ACC112 (cell line): ENCODE data around the gene NECTIN3.

Experiments
- H2AFZ ChIP-seq: fragments of 200-600 bp; sonication (generic); one replicate; pipeline ENCODE4 v1.6.0; 2017; ENCODE audit warnings: antibody characterized with exemption, low read length; ENCODE audit not compliant: unreplicated experiment
- H3K27ac ChIP-seq: fragments of 200-600 bp; sonication (generic); 2 replicates; pipeline ENCODE4 v1.5.1; 2014; ENCODE audit warnings: low read depth, mild to moderate bottlenecking, antibody characterized with exemption, low read length, moderate library complexity
- H3K27me3 ChIP-seq: fragments of 200-600 bp; sonication (generic); 2 replicates; pipeline ENCODE4 v1.6.1; 2014; ENCODE audit warnings: mild to moderate bottlenecking, antibody characterized with exemption, low read length, moderate library complexity, mixed read lengths; ENCODE audit not compliant: insufficient read depth
- H3K36me3 ChIP-seq: fragments of 200-600 bp; sonication (generic); 2 replicates; pipeline ENCODE4 v1.6.1; 2016; ENCODE audit warnings: mild to moderate bottlenecking, antibody characterized with exemption, low read length, moderate library complexity, mixed read lengths; ENCODE audit not compliant: insufficient read depth
- H3K4me1 ChIP-seq: fragments of 200-600 bp; sonication (generic); one replicate; pipeline ENCODE4 v1.6.1; 2016; ENCODE audit warnings: low read length, mixed read lengths; ENCODE audit not compliant: insufficient read depth, unreplicated experiment, control insufficient read depth
- H3K4me3 ChIP-seq: fragments of 200-600 bp; sonication (generic); 2 replicates; pipeline ENCODE4 v1.5.1; 2014; ENCODE audit warnings: mild to moderate bottlenecking, low read depth, low read length
- H3K79me2 ChIP-seq: fragments of 200-600 bp; sonication (generic); one replicate; pipeline ENCODE4 v1.6.0; 2016; ENCODE audit warnings: low read length; ENCODE audit not compliant: control insufficient read depth, unreplicated experiment, insufficient read depth

Gene NECTIN3

DNA sequence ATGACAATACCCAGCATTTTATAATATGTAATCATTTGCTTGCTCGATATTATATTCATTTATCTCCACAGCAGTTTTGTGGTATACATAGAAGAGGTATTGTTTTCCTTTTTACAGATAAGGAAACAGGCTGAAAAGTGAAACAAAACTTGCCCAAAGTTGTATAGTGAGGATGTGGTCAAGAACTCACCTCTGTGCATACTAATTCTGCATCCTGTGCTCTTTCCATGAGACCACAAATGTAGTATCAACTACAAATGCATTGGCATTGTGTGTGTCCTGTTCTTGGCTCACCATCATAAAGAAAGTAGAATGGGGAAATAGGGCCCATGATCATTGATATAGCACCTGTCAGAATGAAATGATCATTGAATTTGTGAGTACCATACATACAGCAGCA, 167.3 kb downstream of the NECTIN3 start:
- Histone ChIP-seq H3K4me1 (peaks cover 9% of the 10 kb centered on the region), H3K27me3 (no peaks in the 10 kb centered on the region), H3K4me3 (no peak overlapping the region), H3K36me3 (no peaks in the 10 kb centered on the region), H2AFZ (no peak overlapping the region), H3K27ac (no peak overlapping the region), H3K79me2 (no peaks in the 10 kb centered on the region)

DNA sequence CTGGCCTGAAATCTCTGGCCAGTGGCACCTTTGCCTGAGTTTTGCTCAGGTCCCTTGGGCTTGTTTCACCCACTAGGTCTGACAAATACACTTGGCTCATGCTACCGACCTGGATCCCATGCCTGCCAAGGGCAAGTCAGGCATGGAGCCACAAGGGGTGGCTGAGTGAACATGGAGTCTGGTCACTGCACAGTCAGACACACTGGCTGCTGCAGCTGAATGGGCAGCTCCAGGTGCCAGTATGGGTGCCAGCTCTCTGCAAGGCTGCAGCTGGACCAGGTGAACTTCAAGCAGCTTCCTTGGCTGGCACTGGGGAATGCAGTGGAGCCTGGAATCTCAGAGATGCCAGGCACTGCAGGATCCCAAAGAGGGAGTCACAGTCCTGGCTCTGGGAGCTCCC, 170.3 kb downstream of the NECTIN3 start:
- H3K27me3 ChIP-seq, result no peaks in the 10 kb centered on the region
- H3K79me2 ChIP-seq, result no peaks in the 10 kb centered on the region
- no peaks in the 10 kb centered on the region for H3K36me3 ChIP-seq
- no peak overlapping the region for H2AFZ ChIP-seq
- peaks cover 11% of the 10 kb centered on the region for H3K4me1 ChIP-seq
- no peak overlapping the region for H3K27ac ChIP-seq
- H3K4me3 ChIP-seq, result no peak overlapping the region
